OCI-LY1 (cell line): ENCODE results near the gene SPAG17.

Experiments
- H2AFZ ChIP-seq: fragments of 200-600 bp; sonication (generic), shearing (Covaris generic); 2 replicates; pipeline ENCODE4 v1.6.0; 2014; ENCODE audit warnings: antibody characterized with exemption, mild to moderate bottlenecking, low read length
- H3F3A ChIP-seq: fragments of 200-600 bp; sonication (generic), shearing (Covaris generic); 2 replicates; pipeline ENCODE4 v1.6.0; 2014; ENCODE audit warnings: mild to moderate bottlenecking, antibody characterized with exemption, low read length, moderate library complexity; ENCODE audit not compliant: insufficient read depth
- H3K27ac ChIP-seq: fragments of 200-600 bp; sonication (generic); 2 replicates; pipeline ENCODE4 v1.5.1; 2014; ENCODE audit warnings: low read length, mixed run types, mild to moderate bottlenecking, low read depth; ENCODE audit not compliant: poor library complexity, severe bottlenecking
- H3K27me3 ChIP-seq: fragments of 200-600 bp; sonication (generic); 2 replicates; pipeline ENCODE4 v1.6.0; 2014; ENCODE audit warnings: antibody characterized with exemption, mild to moderate bottlenecking, low read length, moderate library complexity; ENCODE audit not compliant: insufficient read depth
- H3K36me3 ChIP-seq: fragments of 200-600 bp; sonication (generic); 2 replicates; pipeline ENCODE4 v1.6.1; 2014; ENCODE audit warnings: mild to moderate bottlenecking, antibody characterized with exemption, low read length, moderate library complexity, mixed read lengths; ENCODE audit not compliant: insufficient read depth
- H3K4me1 ChIP-seq: fragments of 200-600 bp; sonication (generic); 2 replicates; pipeline ENCODE4 v1.5.1; 2014; ENCODE audit warnings: mild to moderate bottlenecking, low read length, moderate library complexity; ENCODE audit not compliant: insufficient read depth, severe bottlenecking
- H3K4me2 ChIP-seq: fragments of 200-600 bp; sonication (generic), shearing (Covaris generic); 2 replicates; pipeline ENCODE4 v1.6.1; 2014; ENCODE audit warnings: low read length
- H3K4me3 ChIP-seq: fragments of 200-600 bp; sonication (generic); 2 replicates; pipeline ENCODE4 v1.5.1; 2014; ENCODE audit warnings: low read length, low read depth, mild to moderate bottlenecking, mixed read lengths; ENCODE audit not compliant: poor library complexity, severe bottlenecking
- H3K79me2 ChIP-seq: fragments of 200-600 bp; shearing (Covaris generic); 2 replicates; pipeline ENCODE4 v1.6.1; 2016; ENCODE audit warnings: mixed run types, low read length, mixed read lengths; ENCODE audit not compliant: insufficient read depth
- H3K9ac ChIP-seq: fragments of 200-600 bp; sonication (generic), shearing (Covaris generic); 2 replicates; pipeline ENCODE4 v1.6.1; 2014; ENCODE audit warnings: mild to moderate bottlenecking, low read length, mixed read lengths
- H3K9me2 ChIP-seq: fragments of 200-600 bp; sonication (generic), shearing (Covaris generic); 2 replicates; pipeline ENCODE4 v1.6.1; 2014; ENCODE audit warnings: low read depth, mild to moderate bottlenecking, low read length, mixed read lengths
- H3K9me3 ChIP-seq: fragments of 200-600 bp; shearing (Covaris generic); 2 replicates; pipeline ENCODE4 v1.6.1; 2014; ENCODE audit warnings: low read length, mixed read lengths
- H4K20me1 ChIP-seq: fragments of 200-600 bp; sonication (generic), shearing (Covaris generic); 2 replicates; pipeline ENCODE4 v1.6.0; 2016; ENCODE audit warnings: mild to moderate bottlenecking, low read length; ENCODE audit not compliant: insufficient read depth
- CTCF ChIP-seq: fragments of 200-600 bp; sonication (generic), shearing (Covaris generic); IDR thresholded peaks from 2 replicates; pipeline ENCODE4 v1.5.1; 2017; ENCODE audit warnings: mild to moderate bottlenecking, antibody characterized with exemption, low read length, moderate library complexity, mixed read lengths
- EZH2 ChIP-seq: fragments of 200-600 bp; sonication (generic), shearing (Covaris generic); IDR thresholded peaks from 2 replicates; pipeline ENCODE4 v1.8.0; 2017; ENCODE audit warnings: borderline replicate concordance, mixed run types, mild to moderate bottlenecking, antibody characterized with exemption, low read length, moderate library complexity, mixed read lengths

The SPAG17 gene

DNA sequence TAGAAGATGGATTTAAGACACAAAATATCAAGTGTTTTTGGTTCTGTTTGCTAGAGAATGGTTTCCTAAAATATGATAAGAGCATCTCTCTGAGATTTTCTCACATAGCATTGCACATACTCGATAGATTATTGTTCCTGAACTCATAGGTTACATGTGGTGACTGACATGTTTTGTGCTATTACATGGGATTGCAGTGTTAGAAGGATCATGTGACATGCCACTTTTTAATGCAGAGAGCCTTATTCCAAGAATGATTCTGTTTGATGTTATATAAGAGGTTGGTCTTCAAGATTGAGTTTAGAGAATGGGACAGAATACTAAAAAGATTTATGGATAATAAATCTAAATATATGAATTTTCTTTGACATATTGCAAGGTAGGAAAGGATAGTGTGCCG lies 34.4 kb upstream of the SPAG17 start:
- H3K36me3 ChIP-seq, result no peaks in the 10 kb centered on the region
- H3K9me2 ChIP-seq, result no peaks in the 10 kb centered on the region
- H3K4me2 ChIP-seq, result no peak overlapping the region
- no peak overlapping the region for H3K9ac ChIP-seq
- H3F3A ChIP-seq, result no peaks in the 10 kb centered on the region
- H3K27ac ChIP-seq, result no peak overlapping the region
- H3K27me3 ChIP-seq, result no peaks in the 10 kb centered on the region
- TF ChIP-seq EZH2, result no peak
- no peak for TF ChIP-seq CTCF
- no peaks in the 10 kb centered on the region for H4K20me1 ChIP-seq
- H3K4me3 ChIP-seq, result no peak overlapping the region
- H3K79me2 ChIP-seq, result no peaks in the 10 kb centered on the region
- H3K9me3 ChIP-seq, result no peaks in the 10 kb centered on the region
- H3K4me1 ChIP-seq, result no peaks in the 10 kb centered on the region
- no peak overlapping the region for H2AFZ ChIP-seq

- H3K4me1 ChIP-seq, result no peaks in the 10 kb centered on the region
- no peaks in the 10 kb centered on the region for H3K79me2 ChIP-seq
- no peak overlapping the region for H3K9ac ChIP-seq
- no peak overlapping the region for H3K4me3 ChIP-seq
- H2AFZ ChIP-seq, result no peak overlapping the region
- H3K27ac ChIP-seq, result no peak overlapping the region
- H3F3A ChIP-seq, result no peaks in the 10 kb centered on the region
- H3K9me3 ChIP-seq, result no peaks in the 10 kb centered on the region
- no peaks in the 10 kb centered on the region for H3K9me2 ChIP-seq
- H3K27me3 ChIP-seq, result no peaks in the 10 kb centered on the region
- TF ChIP-seq EZH2 (no peak), CTCF (no peak)
- no peaks in the 10 kb centered on the region for H3K36me3 ChIP-seq
- no peaks in the 10 kb centered on the region for H4K20me1 ChIP-seq
- H3K4me2 ChIP-seq, result no peak overlapping the region
Observed at GRCh38 chr1:118217141-118217838, 32.3 kb upstream of the SPAG17 start.

DNA sequence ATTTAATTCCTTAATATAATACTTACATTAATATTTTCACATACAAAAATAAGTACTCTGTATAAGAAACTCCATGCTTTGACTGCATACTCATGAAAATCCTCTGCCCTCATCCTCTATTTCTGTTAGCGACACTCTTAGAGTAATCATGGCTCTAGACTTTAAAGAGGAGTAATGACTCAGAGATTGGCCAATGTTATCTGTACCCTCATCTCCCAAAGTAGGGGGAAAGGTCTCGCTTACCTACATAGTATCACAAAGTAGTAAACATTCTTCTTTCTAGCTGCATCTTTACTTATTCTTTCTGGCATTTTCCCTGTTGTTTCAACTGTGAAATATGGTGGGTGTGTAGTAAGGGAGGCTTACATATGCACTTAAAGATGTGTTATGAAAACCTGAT lies 29.8 kb upstream of the SPAG17 start:
- Histone ChIP-seq H3K9me3 (no peaks in the 10 kb centered on the region), H3F3A (no peaks in the 10 kb centered on the region), H3K79me2 (no peaks in the 10 kb centered on the region), H3K9ac (no peak overlapping the region), H3K4me3 (no peak overlapping the region), H2AFZ (no peak overlapping the region), H3K27ac (no peak overlapping the region), H3K27me3 (no peaks in the 10 kb centered on the region), H3K36me3 (no peaks in the 10 kb centered on the region), H3K4me1 (no peaks in the 10 kb centered on the region), H3K4me2 (no peak overlapping the region), H3K9me2 (no peaks in the 10 kb centered on the region), H4K20me1 (no peaks in the 10 kb centered on the region)
- no peak for TF ChIP-seq EZH2
- no peak for TF ChIP-seq CTCF
